ENCODE results near the gene SESTD1. TPM values are rescaled to one million over a fixed set of nuclear protein-coding genes. Genes with fewer than 3 reads are reported as not detected.

SESTD1 gene
- total RNA-seq, 1 donor from 2014 or later: 15.4 TPM

- intact Hi-C loops (cut with DNase I): no loop called here
- Histone ChIP-seq H3K9me3 (no peaks in the 10 kb centered on the region), H3K4me1 (no peaks in the 10 kb centered on the region), H3K4me3 (no peak overlapping the region), H3K36me3 (peaks cover 11 to 52% of the 10 kb centered on the region in 2 donors), H3K27ac (no peak overlapping the region), H3K27me3 (no peaks in the 10 kb centered on the region)
- no peak for DNase-seq (ENCODE audit: low spot score in 2 of 2)
- TF ChIP-seq CTCF (IDR thresholded peaks at IDR 0.05): no peak
These were observed 124.1 kb downstream of the SESTD1 start for GRCh38 chr2:179140571-179140970.

GRCh38 chr2:179139506-179139905, 125.1 kb downstream of the SESTD1 start:
- intact Hi-C loops (cut with DNase I): no loop called here
- Histone ChIP-seq H3K27me3 (no peaks in the 10 kb centered on the region), H3K4me1 (no peaks in the 10 kb centered on the region), H3K27ac (no peak overlapping the region), H3K9me3 (no peaks in the 10 kb centered on the region), H3K4me3 (no peak overlapping the region), H3K36me3 (peaks cover 11 to 43% of the 10 kb centered on the region in 2 donors)
- no peak for TF ChIP-seq CTCF (IDR thresholded peaks at IDR 0.05)
- no peak for DNase-seq (ENCODE audit: low spot score in 2 of 2)

GRCh38 chr2:179137200-179137759, 127.4 kb downstream of the SESTD1 start:
- intact Hi-C loops (cut with DNase I): no loop called here
- no peak overlapping the region for H3K27ac ChIP-seq
- no peak for TF ChIP-seq CTCF (IDR thresholded peaks at IDR 0.05)
- no peaks in the 10 kb centered on the region for H3K27me3 ChIP-seq
- DNase-seq (ENCODE audit: low spot score in 2 of 2): no peak
- peaks cover 3 to 33% of the 10 kb centered on the region in 2 donors for H3K36me3 ChIP-seq
- H3K9me3 ChIP-seq: no peaks in the 10 kb centered on the region
- no peak overlapping the region for H3K4me3 ChIP-seq
- H3K4me1 ChIP-seq: no peaks in the 10 kb centered on the region

GRCh38 chr2:179133016-179133415, 131.6 kb downstream of the SESTD1 start:
- no peak for TF ChIP-seq CTCF (IDR thresholded peaks at IDR 0.05)
- no peak overlapping the region for H3K4me3 ChIP-seq
- DNase-seq (ENCODE audit: low spot score in 2 of 2): no peak
- no peak overlapping the region for H3K27ac ChIP-seq
- no peaks in the 10 kb centered on the region for H3K4me1 ChIP-seq
- intact Hi-C loops (cut with DNase I): no loop called here
- no peaks in the 10 kb centered on the region for H3K27me3 ChIP-seq
- H3K9me3 ChIP-seq: no peaks in the 10 kb centered on the region
- H3K36me3 ChIP-seq: peaks cover 0 to 7% of the 10 kb centered on the region in 2 donors

- H3K27ac ChIP-seq: no peak overlapping the region
- H3K9me3 ChIP-seq: no peaks in the 10 kb centered on the region
- no peaks in the 10 kb centered on the region for H3K27me3 ChIP-seq
- TF ChIP-seq CTCF (IDR thresholded peaks at IDR 0.05): no peak
- intact Hi-C loops (cut with DNase I): no loop called here
- H3K4me3 ChIP-seq: no peak overlapping the region
- peaks cover 5 to 7% of the 10 kb centered on the region in 2 donors for H3K36me3 ChIP-seq
- no peak for DNase-seq (ENCODE audit: low spot score in 2 of 2)
- no peaks in the 10 kb centered on the region for H3K4me1 ChIP-seq
These were observed 132.6 kb downstream of the SESTD1 start for GRCh38 chr2:179132076-179132475.

- H3K27me3 ChIP-seq: no peaks in the 10 kb centered on the region
- TF ChIP-seq CTCF (IDR thresholded peaks at IDR 0.05): no peak
- H3K36me3 ChIP-seq: peaks cover 3 to 6% of the 10 kb centered on the region in 2 donors
- no peak overlapping the region for H3K27ac ChIP-seq
- H3K4me3 ChIP-seq: no peak overlapping the region
- no peaks in the 10 kb centered on the region for H3K4me1 ChIP-seq
- intact Hi-C loops (cut with DNase I): no loop called here
- no peaks in the 10 kb centered on the region for H3K9me3 ChIP-seq
- DNase-seq (ENCODE audit: low spot score in 2 of 2): no peak
These were observed 134.1 kb downstream of the SESTD1 start for GRCh38 chr2:179130560-179130959.
